GM12878 (cell line): ENCODE data around the gene FGF11. TPM values are rescaled to one million over a fixed set of nuclear protein-coding genes. Genes with fewer than 3 reads are reported as not detected.

Experiments
- ATAC-seq: fragments of 200-7000 bp; cut with Tn5 transposase; 3 replicates; pipeline ENCODE4 v1.9.1; 2020; ENCODE audit warnings: mild to moderate bottlenecking, moderate library complexity
- BruUV-seq: library from RNA; stranded (reverse); fragments of 400-500 nt; replicated peaks from 2 replicates; lab custom pipeline; 2021; lab: Mats Ljungman, UMichigan
- CTCF ChIA-PET: fragments of 300-600 bp; sonication (Branson Sonifier 250); formaldehyde crosslinking; extraction: SDS; loops from one replicate; lab custom pipeline; 2021; ENCODE audit warnings: inconsistent platforms; lab: Yijun Ruan, JAX
- POLR2A ChIA-PET: fragments of 350-600 bp; formaldehyde crosslinking; extraction: SDS; loops from one replicate; lab custom pipeline; 2021; ENCODE audit warnings: inconsistent platforms; lab: Charles Lee
- RAD21 ChIA-PET: fragments of 300-600 bp; sonication (Branson Sonifier 250); formaldehyde crosslinking; loops from one replicate; lab custom pipeline; 2023; ENCODE audit warnings: antibody characterized with exemption; ENCODE audit not compliant: unreplicated experiment; lab: Charles Lee
- SMC1A ChIA-PET: fragments of 300-600 bp; sonication (Branson Sonifier 250); formaldehyde crosslinking; loops from one replicate; lab custom pipeline; 2023; ENCODE audit not compliant: unreplicated experiment, uncharacterized antibody; lab: Charles Lee
- DNase-seq: peaks from one replicate; pipeline ENCODE4 v3.0.0-alpha.2; 2011; ENCODE audit warnings: low read depth, low spot score
- FAIRE-seq: peaks from 3 replicates; lab custom pipeline; 2011; peaks lifted over from hg19 to GRCh38; lab: Jason Lieb, UNC
- H2AFZ ChIP-seq: 2 replicates; pipeline ENCODE4 v1.6.0; 2011; ENCODE audit warnings: low read depth, low read length, control low read depth; ENCODE audit not compliant: control insufficient read depth
- H3K27ac ChIP-seq: 2 replicates; pipeline ENCODE4 v1.5.1; 2011; ENCODE audit warnings: control low read depth; ENCODE audit not compliant: control insufficient read depth, insufficient read depth
- H3K27me3 ChIP-seq, 2 experiments: replicated peaks in 1 of 2; 2 replicates each; pipeline versions ENCODE4 v1.6.0 to v1.6.1; 2011; ENCODE audit warnings: low read length in 1 of 2; ENCODE audit not compliant: control insufficient read depth in 2 of 2, insufficient read depth in 2 of 2
- H3K36me3 ChIP-seq, 2 experiments: 2 replicates each; pipeline ENCODE4 v1.5.1; 2011; ENCODE audit warnings: low read length in 1 of 2; ENCODE audit not compliant: control insufficient read depth in 2 of 2, insufficient read depth in 2 of 2
- H3K4me1 ChIP-seq: 2 replicates; pipeline ENCODE4 v1.6.1; 2011; ENCODE audit warnings: mild to moderate bottlenecking, low read length, moderate library complexity, mixed read lengths; ENCODE audit not compliant: control insufficient read depth, insufficient read depth
- H3K4me2 ChIP-seq: 2 replicates; pipeline ENCODE4 v1.6.0; 2011; ENCODE audit warnings: control low read depth; ENCODE audit not compliant: control insufficient read depth, insufficient read depth
- H3K4me3 ChIP-seq: fragments of 200-600 bp; sonication (generic); 2 replicates; pipeline ENCODE4 v1.5.1; 2016
- H3K79me2 ChIP-seq: 2 replicates; pipeline ENCODE4 v1.6.0; 2011; ENCODE audit warnings: low read length; ENCODE audit not compliant: control insufficient read depth, insufficient read depth
- H3K9ac ChIP-seq: 2 replicates; pipeline ENCODE4 v1.8.0; 2011; ENCODE audit warnings: low read length, control low read depth, mixed read lengths; ENCODE audit not compliant: control insufficient read depth, insufficient read depth
- H3K9me3 ChIP-seq: replicated peaks from 3 replicates; pipeline ENCODE4 v1.5.1; 2011; ENCODE audit warnings: mild to moderate bottlenecking, low read length; ENCODE audit not compliant: control insufficient read depth, insufficient read depth
- H4K20me1 ChIP-seq: 2 replicates; pipeline ENCODE4 v1.6.0; 2011; ENCODE audit not compliant: control insufficient read depth, insufficient read depth
- ATF7 ChIP-seq: fragments of 450-650 bp; IDR thresholded peaks from 2 replicates; pipeline ENCODE4 v1.6.1; 2016; ENCODE audit warnings: low read depth, mild to moderate bottlenecking
- BMI1 ChIP-seq: fragments of 450-650 bp; IDR thresholded peaks from 2 replicates; pipeline ENCODE4 v1.6.1; 2016; ENCODE audit warnings: mild to moderate bottlenecking, moderate library complexity, borderline replicate concordance
- CBX5 ChIP-seq: sonication (generic); IDR thresholded peaks from 2 replicates; pipeline ENCODE4 v1.6.1; 2016; ENCODE audit warnings: low read depth, moderate library complexity, mild to moderate bottlenecking, inconsistent platforms
- EZH2 ChIP-seq: IDR thresholded peaks from 2 replicates; pipeline ENCODE4 v1.6.1; 2012; ENCODE audit warnings: low read depth, mild to moderate bottlenecking, control low read depth, inconsistent platforms, low read length, borderline replicate concordance; ENCODE audit not compliant: control insufficient read depth
- FOS ChIP-seq: IDR thresholded peaks from 3 replicates; pipeline ENCODE4 v1.6.1; 2011; ENCODE audit warnings: borderline replicate concordance; ENCODE audit not compliant: insufficient read length; ENCODE audit errors: extremely low read depth
- NR2C2 ChIP-seq: IDR thresholded peaks from 2 replicates; pipeline ENCODE4 v1.6.1; 2011; ENCODE audit warnings: borderline replicate concordance, low read depth; ENCODE audit not compliant: control insufficient read depth, insufficient read length
- STAT1 ChIP-seq: fragments of 450-650 bp; conservative IDR thresholded peaks from 2 replicates; pipeline ENCODE4 v1.6.1; 2014; ENCODE audit warnings: antibody characterized with exemption, mild to moderate bottlenecking
- TBL1XR1 ChIP-seq: IDR thresholded peaks from 2 replicates; pipeline ENCODE4 v1.6.1; 2012; ENCODE audit warnings: low read depth, low read length, improper control_type of control experiment
- ZBED1 ChIP-seq: IDR thresholded peaks from 2 replicates; pipeline ENCODE4 v1.6.1; 2016; ENCODE audit warnings: borderline replicate concordance
- ZNF384 ChIP-seq: IDR thresholded peaks from 2 replicates; pipeline ENCODE4 v1.6.1; 2012; ENCODE audit warnings: low read depth, mild to moderate bottlenecking, low read length, improper control_type of control experiment, borderline replicate concordance
- WGBS: methylation state at CpG from one replicate; pipeline ENCODE4 v1.1.6; 2016; ENCODE audit warnings: low lambda C conversion rate; ENCODE audit not compliant: insufficient replicate concordance, insufficient coverage; ENCODE audit errors: missing lambda C conversion rate; 5-methylcytosine and 5-hydroxymethylcytosine counted together
- in situ Hi-C: fragments of 300-500 bp; cut with MboI; formaldehyde crosslinking; loops from 9 replicates; pipeline ENCODE4 v1.14.3; 2018; ENCODE audit warnings: mixed read lengths
- intact Hi-C: fragments of 100-400 bp; cut with micrococcal nuclease; formaldehyde crosslinking; loops from one replicate; pipeline ENCODE4 v1.14.2; 2022; ENCODE audit not compliant: unreplicated experiment
- polyA plus RNA-seq, 11 experiments: library from polyadenylated mRNA; depleted of rRNA in 4 of 11; unstranded in 6 of 11; stranded (reverse) in 5 of 11; fragments of >200 nt; fragmentation: Nextera tagmentation in 4 of 11; fragmentation: Illumina TruSeq in 1 of 11; extraction: Ambion mirVana in 4 of 11; extraction: Trizol in 1 of 11; gene quantifications; 1 replicate in 1 of 11; 2 replicates in 10 of 11; pipeline versions ENCODE4 v1.2.1 to v1.2.3, GENCODE V29; 2011 to 2016; ENCODE audit warnings: inconsistent platforms in 2 of 11, missing spikeins in 2 of 11, low read depth in 1 of 11
- total RNA-seq, 4 experiments: library from RNA; depleted of rRNA in 3 of 4; stranded (reverse); fragments of >200 nt in 3 of 4; fragmentation: Illumina TruSeq in 1 of 4; extraction: Trizol in 1 of 4; gene quantifications; 2 replicates each; pipeline versions ENCODE4 v1.2.1 to v1.2.3, GENCODE V29; 2013 to 2021
- TF ChIP-seq, protein P1 (sequence below): fragments of 450-650 bp; IDR thresholded peaks from 2 replicates; pipeline ENCODE4 v1.6.1; 2017; ENCODE audit warnings: mild to moderate bottlenecking, low read depth, inconsistent platforms; ENCODE audit not compliant: poor library complexity, severe bottlenecking

Gene FGF11
- total and polyA plus RNA-seq, 10 of the 15 experiments (the other 5 are each of a cell fraction or from before 2014, with no cell fraction given), result 0.69 to 21.1 (median 2.6) TPM

DNA sequence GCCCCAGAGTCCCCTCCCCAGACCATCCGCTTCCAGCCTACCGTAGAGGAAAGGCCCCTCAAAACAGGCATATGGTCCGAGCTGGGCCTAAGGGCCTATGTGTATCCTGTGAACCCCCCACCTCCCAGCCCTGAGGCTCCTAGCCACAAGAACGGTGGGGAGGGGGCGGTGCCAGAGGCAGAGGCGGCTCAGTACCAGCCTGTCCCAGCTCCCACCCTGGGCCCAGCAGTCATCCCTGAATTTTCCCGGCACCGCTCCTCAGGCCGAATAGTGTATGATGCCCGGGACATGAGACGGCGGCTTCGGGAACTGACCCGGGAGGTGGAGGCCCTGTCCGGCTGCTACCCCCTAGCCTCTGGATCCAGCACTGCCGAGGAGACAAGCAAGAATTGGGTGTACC is 18.1 kb upstream of the FGF11 start:
- Histone ChIP-seq H3K79me2 (no peaks in the 10 kb centered on the region), H3K4me3 (no peak overlapping the region), H3K4me2 (no peak overlapping the region), H3K27me3 (no peaks in the 10 kb centered on the region; a peak in 1 of 4 replicates), H3K27ac (no peak overlapping the region), H3K9me3 (no peaks in the 10 kb centered on the region), H3K36me3 (no peaks in the 10 kb centered on the region), H3K9ac (no peak overlapping the region), H3K4me1 (no peaks in the 10 kb centered on the region), H2AFZ (no peak overlapping the region), H4K20me1 (no peaks in the 10 kb centered on the region)
- BruUV-seq, result no TSS peak
- no peak for ATAC-seq
- intact Hi-C loops, result no loop called here
- TF ChIP-seq ATF7 (no peak), EZH2 (no peak), STAT1 (no peak), BMI1 (no peak), ZBED1 (no peak), NR2C2 (no peak)
- WGBS, result 65% methylated on average over 16 of the region's 16 CpGs
- ChIA-PET RAD21 (no interaction called here), SMC1A (no interaction called here), CTCF (interaction anchor here (1.1 kb wide), 1 partner anchor 14 kb away, joined by 3 read pairs; the partner anchor contains the start of gene TMEM102), POLR2A (no interaction called here)
- no peak for FAIRE-seq
- DNase-seq, result no peak
- in situ Hi-C loops, result no loop called here

DNA sequence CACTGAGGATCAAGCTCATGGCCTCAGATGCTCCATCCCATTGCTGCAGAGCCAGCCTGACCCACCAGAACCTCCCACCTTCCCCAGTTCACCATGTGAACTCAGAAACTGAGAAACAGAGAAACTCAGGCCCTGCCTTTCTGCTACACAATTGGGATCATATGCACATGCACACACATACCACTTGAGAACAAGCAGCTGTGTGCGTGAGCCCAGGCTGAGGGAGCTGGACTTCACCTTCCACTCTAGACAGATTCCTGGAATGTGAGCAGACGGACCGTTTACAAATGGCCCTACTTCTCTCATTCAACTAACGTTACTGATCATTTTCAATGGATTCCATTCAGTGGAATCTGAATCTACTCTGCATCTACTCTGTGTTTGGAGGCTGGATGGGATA is 15.6 kb upstream of the FGF11 start:
- no peak overlapping the region for H3K9ac ChIP-seq
- POLR2A ChIA-PET, result interaction anchor here (0.8 kb wide), 1 partner anchor 11 kb away, joined by 3 read pairs; the partner anchor contains the start of gene TMEM102
- H3K4me1 ChIP-seq, result no peaks in the 10 kb centered on the region
- CTCF ChIA-PET, result interaction anchor here (1.3 kb wide), 1 partner anchor 91 kb away, joined by 4 read pairs; no protein-coding TSS in a partner anchor
- no peaks in the 10 kb centered on the region; a peak in 1 of 4 replicates for H3K27me3 ChIP-seq
- SMC1A ChIA-PET, result interaction anchor here (1.2 kb wide), 1 partner anchor 67 kb away, joined by 3 read pairs; no protein-coding TSS in a partner anchor
- no peaks in the 10 kb centered on the region for H3K36me3 ChIP-seq
- ATAC-seq (no peak), FAIRE-seq (no peak), DNase-seq (no peak)
- BruUV-seq, result no TSS peak
- no peaks in the 10 kb centered on the region for H3K79me2 ChIP-seq
- no peak overlapping the region for H3K4me2 ChIP-seq
- TF ChIP-seq CBX5 (no peak), ZNF384 (no peak), ATF7 (no peak), TBL1XR1 (no peak), FOS (no peak)
- TF ChIP-seq, protein P1, sequence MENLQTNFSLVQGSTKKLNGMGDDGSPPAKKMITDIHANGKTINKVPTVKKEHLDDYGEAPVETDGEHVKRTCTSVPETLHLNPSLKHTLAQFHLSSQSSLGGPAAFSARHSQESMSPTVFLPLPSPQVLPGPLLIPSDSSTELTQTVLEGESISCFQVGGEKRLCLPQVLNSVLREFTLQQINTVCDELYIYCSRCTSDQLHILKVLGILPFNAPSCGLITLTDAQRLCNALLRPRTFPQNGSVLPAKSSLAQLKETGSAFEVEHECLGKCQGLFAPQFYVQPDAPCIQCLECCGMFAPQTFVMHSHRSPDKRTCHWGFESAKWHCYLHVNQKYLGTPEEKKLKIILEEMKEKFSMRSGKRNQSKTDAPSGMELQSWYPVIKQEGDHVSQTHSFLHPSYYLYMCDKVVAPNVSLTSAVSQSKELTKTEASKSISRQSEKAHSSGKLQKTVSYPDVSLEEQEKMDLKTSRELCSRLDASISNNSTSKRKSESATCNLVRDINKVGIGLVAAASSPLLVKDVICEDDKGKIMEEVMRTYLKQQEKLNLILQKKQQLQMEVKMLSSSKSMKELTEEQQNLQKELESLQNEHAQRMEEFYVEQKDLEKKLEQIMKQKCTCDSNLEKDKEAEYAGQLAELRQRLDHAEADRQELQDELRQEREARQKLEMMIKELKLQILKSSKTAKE, result no peak
- no peaks in the 10 kb centered on the region for H3K9me3 ChIP-seq
- no peak overlapping the region for H3K4me3 ChIP-seq
- H2AFZ ChIP-seq, result no peak overlapping the region
- intact Hi-C loops, result no loop called here
- 69% methylated on average over 4 of the region's 4 CpGs for WGBS
- RAD21 ChIA-PET, result no interaction called here
- no peaks in the 10 kb centered on the region for H4K20me1 ChIP-seq
- no peak overlapping the region for H3K27ac ChIP-seq
- in situ Hi-C loops, result no loop called here
